Upper lobe of right lung (tissue), 1 donor: ENCODE data around the gene RERE. TPM values are rescaled to one million over a fixed set of nuclear protein-coding genes. Genes with fewer than 3 reads are reported as not detected.

Source experiments
- ATAC-seq: fragments of 200-7000 bp; cut with Tn5 transposase; one replicate; pipeline ENCODE4 v1.9.1; 2020; ENCODE audit warnings: mild to moderate bottlenecking, moderate library complexity
- DNase-seq: peaks from one replicate; pipeline ENCODE4 v3.0.0-alpha.2; 2020
- H3K27ac ChIP-seq: fragments of 200-600 bp; one replicate; pipeline ENCODE4 v1.8.0; 2022
- H3K27me3 ChIP-seq: fragments of 200-600 bp; one replicate; pipeline ENCODE4 v1.8.0; 2022; ENCODE audit warnings: mild to moderate bottlenecking
- H3K36me3 ChIP-seq: fragments of 200-600 bp; one replicate; pipeline ENCODE4 v1.8.0; 2022
- H3K4me1 ChIP-seq: fragments of 200-600 bp; one replicate; pipeline ENCODE4 v1.8.0; 2022
- H3K4me3 ChIP-seq: fragments of 200-600 bp; one replicate; pipeline ENCODE4 v1.8.0; 2022; ENCODE audit warnings: mild to moderate bottlenecking
- H3K9me3 ChIP-seq: fragments of 200-600 bp; one replicate; pipeline ENCODE4 v1.8.0; 2022
- intact Hi-C: fragments of 100-400 bp; cut with DNase I; formaldehyde crosslinking; loops from one replicate; pipeline ENCODE4 v1.11.0; 2022
- total RNA-seq: library from RNA; stranded (reverse); fragmentation: NEBNext Ultra II Directional; extraction: Animal tissue kit (Norgen Biotek cat#: 25700); gene quantifications from one replicate; pipeline ENCODE4 v1.2.1, GENCODE V29; 2021
- TF ChIP-seq, protein P1 (sequence below): fragments of 200-600 bp; IDR thresholded peaks from one replicate; pipeline ENCODE4 v1.8.0; 2022; ENCODE audit warnings: antibody characterized with exemption
- donor health status: DM: no; HTN: yes; CAD: no; lungs with severe emphysema.

The RERE gene
- total RNA-seq, 1 donor from 2014 or later, result 99.6 TPM

DNA sequence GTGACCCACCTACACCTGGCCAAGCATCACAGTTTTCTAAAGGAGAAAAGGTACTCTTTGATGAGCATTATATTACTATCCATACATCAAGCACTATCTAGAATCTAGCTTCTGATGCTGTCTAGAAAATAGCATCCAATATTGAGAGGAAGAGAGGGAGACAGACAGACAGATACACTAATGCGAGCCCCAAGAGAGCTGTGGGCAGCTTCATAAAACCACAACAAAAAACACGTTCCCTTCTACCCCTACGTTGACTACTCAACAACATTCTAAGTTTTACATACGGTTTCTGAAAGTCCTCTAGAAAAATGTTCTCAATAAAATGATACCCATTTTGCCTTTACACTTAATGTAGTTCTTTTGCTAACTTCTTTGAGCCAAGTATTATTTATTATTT, 277.8 kb downstream of the RERE start:
- Histone ChIP-seq H3K4me1 (no peaks in the 10 kb centered on the region), H3K27me3 (no peaks in the 10 kb centered on the region), H3K27ac (no peak overlapping the region), H3K9me3 (no peaks in the 10 kb centered on the region), H3K36me3 (no peaks in the 10 kb centered on the region), H3K4me3 (no peak overlapping the region)
- intact Hi-C loops, result no loop called here
- ATAC-seq (no peak), DNase-seq (no peak)
- TF ChIP-seq, protein P1, sequence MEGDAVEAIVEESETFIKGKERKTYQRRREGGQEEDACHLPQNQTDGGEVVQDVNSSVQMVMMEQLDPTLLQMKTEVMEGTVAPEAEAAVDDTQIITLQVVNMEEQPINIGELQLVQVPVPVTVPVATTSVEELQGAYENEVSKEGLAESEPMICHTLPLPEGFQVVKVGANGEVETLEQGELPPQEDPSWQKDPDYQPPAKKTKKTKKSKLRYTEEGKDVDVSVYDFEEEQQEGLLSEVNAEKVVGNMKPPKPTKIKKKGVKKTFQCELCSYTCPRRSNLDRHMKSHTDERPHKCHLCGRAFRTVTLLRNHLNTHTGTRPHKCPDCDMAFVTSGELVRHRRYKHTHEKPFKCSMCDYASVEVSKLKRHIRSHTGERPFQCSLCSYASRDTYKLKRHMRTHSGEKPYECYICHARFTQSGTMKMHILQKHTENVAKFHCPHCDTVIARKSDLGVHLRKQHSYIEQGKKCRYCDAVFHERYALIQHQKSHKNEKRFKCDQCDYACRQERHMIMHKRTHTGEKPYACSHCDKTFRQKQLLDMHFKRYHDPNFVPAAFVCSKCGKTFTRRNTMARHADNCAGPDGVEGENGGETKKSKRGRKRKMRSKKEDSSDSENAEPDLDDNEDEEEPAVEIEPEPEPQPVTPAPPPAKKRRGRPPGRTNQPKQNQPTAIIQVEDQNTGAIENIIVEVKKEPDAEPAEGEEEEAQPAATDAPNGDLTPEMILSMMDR, result no peak

DNA sequence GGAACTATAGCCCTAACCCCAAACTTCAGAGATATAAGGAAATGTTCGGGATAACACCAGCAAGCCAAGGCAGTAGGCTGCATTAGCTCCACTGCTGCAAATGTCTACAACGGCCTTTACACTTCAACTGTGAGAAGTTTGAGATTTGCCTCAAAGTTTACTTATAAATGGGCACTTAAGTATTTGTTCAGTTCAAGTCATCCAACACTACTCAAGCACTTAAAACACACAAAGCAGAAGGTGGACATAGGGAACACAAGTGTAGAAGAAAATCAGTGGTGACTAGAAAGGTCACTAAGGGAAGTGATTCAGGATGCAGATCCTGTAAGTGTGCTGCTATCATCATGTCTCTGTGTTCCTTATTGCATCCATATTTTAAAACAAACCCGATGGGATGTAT, 278.9 kb downstream of the RERE start:
- H3K27ac ChIP-seq, result no peak overlapping the region
- no peaks in the 10 kb centered on the region for H3K9me3 ChIP-seq
- H3K4me1 ChIP-seq, result no peaks in the 10 kb centered on the region
- DNase-seq (no peak), ATAC-seq (peak; percentile 85)
- H3K36me3 ChIP-seq, result no peaks in the 10 kb centered on the region
- TF ChIP-seq, protein P1, result no peak
- intact Hi-C loops, result no loop called here
- H3K27me3 ChIP-seq, result no peaks in the 10 kb centered on the region
- no peak overlapping the region for H3K4me3 ChIP-seq

DNA sequence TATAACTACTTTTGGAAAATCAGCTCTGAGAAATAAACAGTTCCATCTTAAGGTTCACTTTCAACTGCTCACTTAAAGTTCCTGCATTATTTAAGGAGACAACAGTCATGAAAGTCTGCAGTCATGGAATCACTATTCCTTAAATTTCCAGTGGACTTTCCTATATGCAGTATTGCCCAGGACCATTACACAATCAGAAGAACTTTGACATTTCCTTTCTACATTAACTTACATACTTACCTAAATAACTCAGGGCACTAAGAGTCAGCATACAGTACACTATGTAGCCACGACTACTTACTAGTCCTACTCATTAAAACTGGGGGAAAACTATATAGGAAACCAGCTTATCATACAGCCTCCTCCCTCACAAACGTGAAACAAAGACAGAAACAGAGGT, 279.4 kb downstream of the RERE start:
- H3K4me3 ChIP-seq, result no peak overlapping the region

DNA sequence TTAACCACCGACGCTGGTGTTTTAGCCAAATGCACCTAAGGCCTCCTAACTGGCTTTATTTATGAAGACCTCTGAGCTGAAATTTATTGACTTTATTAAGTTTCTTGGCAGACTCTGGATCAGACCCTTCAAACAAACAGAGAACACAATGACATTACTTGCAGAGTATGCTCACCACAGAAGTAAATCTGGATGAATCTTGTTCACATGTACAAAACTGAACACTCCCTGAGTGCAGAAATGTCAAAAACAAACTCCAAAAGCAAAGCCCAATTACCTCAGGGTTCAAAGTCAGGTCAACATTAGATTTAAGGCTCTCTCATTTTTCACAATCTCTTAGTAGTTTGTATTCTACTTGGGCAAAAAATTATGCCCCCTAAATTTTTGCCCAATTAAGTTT, 280.9 kb downstream of the RERE start:
- DNase-seq (no peak), ATAC-seq (no peak)
- intact Hi-C loops, result no loop called here
- no peak overlapping the region for H3K4me3 ChIP-seq
- no peaks in the 10 kb centered on the region for H3K9me3 ChIP-seq
- no peaks in the 10 kb centered on the region for H3K36me3 ChIP-seq
- H3K27me3 ChIP-seq, result no peaks in the 10 kb centered on the region
- TF ChIP-seq, protein P1, result no peak
- no peaks in the 10 kb centered on the region for H3K4me1 ChIP-seq
- no peak overlapping the region for H3K27ac ChIP-seq

More for the DNA sequence above, 279.4 kb downstream of the RERE start:
- no peaks in the 10 kb centered on the region for H3K9me3 ChIP-seq
- TF ChIP-seq, protein P1, result no peak
- H3K27ac ChIP-seq, result no peak overlapping the region
- intact Hi-C loops, result no loop called here
- no peak for ATAC-seq
- DNase-seq, result no peak
- H3K36me3 ChIP-seq, result no peaks in the 10 kb centered on the region
- H3K4me1 ChIP-seq, result no peaks in the 10 kb centered on the region
- H3K27me3 ChIP-seq, result no peaks in the 10 kb centered on the region

DNA sequence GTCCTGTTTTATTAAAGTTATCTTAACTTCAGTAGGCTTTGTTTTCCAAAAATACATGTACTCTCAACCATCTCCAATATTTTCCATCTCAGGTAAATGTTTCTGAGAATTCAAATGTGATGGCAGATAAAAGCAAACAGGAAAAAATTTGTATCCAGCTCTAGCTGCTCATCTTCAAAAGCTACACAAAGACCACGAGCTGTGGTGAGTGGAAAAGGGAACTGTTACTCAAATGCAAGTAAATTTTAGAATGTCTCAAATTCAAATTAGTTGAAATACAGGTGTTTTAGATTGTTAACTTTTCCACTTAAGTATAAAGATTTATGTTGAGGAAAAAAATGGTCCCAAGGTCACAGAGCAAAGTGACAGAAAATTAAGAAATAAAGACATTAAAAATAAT, 283.5 kb downstream of the RERE start:
- Histone ChIP-seq H3K27ac (no peak overlapping the region), H3K9me3 (no peaks in the 10 kb centered on the region), H3K27me3 (no peaks in the 10 kb centered on the region), H3K36me3 (no peaks in the 10 kb centered on the region), H3K4me3 (no peak overlapping the region), H3K4me1 (no peaks in the 10 kb centered on the region)
- TF ChIP-seq, protein P1, result no peak
- intact Hi-C loops, result no loop called here
- no peak for DNase-seq
- ATAC-seq, result no peak

DNA sequence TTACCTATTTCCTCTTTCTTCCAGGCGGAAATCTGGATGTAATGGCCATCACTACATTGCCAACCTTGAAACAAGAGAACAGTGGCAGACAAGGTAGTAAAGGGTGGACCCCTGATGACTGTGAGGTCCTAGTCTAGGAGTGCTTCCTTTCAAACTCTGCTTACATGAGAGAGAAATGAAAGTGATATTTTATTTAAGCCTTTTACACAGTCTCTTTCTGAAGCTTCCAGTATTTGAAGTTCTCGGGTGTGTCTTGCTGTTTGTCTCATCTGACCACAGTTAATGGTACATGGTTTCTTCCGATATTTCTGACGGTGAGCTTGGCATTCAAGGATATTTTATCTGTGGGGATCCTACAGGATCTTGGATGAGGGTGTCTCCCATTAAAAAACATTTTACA, 284.3 kb downstream of the RERE start:
- ATAC-seq, result no peak
- intact Hi-C loops, result no loop called here
- Histone ChIP-seq H3K36me3 (no peaks in the 10 kb centered on the region), H3K27me3 (no peaks in the 10 kb centered on the region), H3K4me3 (no peak overlapping the region), H3K27ac (no peak overlapping the region), H3K9me3 (no peaks in the 10 kb centered on the region), H3K4me1 (no peaks in the 10 kb centered on the region)
- DNase-seq, result no peak
- TF ChIP-seq, protein P1, result no peak
